Measurements from ENCODE around the gene DHDH. TPM values are rescaled to one million over a fixed set of nuclear protein-coding genes. Genes with fewer than 3 reads are reported as not detected.

The DHDH gene
- total and polyA plus RNA-seq, 2 of the 13 experiments (the other 11 are each of a cell fraction or from before 2014, with no cell fraction given): 0.13 to 0.91 TPM

DNA sequence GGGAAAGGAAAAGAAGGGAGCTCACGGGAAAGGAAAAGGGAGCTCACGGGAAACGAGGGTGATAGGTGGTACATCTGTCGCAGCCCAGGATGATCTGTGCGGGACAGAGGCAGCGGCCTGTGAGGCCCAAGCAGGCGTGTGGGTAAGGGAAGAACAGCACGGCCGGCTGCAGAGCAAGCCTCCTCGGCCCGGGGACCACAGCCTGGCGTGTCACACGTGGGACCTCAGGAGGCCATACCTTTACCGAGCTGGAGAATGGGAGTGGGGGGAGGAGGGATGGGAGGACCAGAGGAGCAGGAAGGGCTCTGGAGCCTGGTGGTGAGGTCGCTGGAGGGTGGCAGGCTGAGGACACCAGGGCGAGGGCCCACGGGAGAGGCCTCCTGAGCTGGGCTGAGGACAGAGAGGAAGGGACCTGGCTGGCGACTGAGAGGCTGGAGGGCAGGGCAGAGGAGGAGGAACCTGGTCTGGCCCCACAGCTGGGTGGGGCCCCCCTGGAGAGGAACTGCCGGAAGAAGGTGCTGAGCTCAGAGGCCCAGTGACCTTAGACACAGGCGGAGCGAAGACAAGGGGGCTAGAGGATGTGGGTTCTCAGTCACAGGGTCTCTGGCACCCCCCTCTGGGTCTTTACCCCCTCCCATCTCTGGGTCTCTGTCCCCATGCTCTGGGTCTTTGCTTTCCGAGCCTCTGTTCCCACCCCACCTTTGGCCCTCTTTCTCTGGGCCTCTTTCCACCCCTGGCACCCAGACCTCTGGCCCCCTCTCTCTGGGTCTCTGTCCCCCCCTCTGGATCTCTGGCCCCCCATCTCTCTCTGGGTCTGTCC is 28.7 kb downstream of the DHDH start (continued):
- TF ChIP-seq, protein P1, sequence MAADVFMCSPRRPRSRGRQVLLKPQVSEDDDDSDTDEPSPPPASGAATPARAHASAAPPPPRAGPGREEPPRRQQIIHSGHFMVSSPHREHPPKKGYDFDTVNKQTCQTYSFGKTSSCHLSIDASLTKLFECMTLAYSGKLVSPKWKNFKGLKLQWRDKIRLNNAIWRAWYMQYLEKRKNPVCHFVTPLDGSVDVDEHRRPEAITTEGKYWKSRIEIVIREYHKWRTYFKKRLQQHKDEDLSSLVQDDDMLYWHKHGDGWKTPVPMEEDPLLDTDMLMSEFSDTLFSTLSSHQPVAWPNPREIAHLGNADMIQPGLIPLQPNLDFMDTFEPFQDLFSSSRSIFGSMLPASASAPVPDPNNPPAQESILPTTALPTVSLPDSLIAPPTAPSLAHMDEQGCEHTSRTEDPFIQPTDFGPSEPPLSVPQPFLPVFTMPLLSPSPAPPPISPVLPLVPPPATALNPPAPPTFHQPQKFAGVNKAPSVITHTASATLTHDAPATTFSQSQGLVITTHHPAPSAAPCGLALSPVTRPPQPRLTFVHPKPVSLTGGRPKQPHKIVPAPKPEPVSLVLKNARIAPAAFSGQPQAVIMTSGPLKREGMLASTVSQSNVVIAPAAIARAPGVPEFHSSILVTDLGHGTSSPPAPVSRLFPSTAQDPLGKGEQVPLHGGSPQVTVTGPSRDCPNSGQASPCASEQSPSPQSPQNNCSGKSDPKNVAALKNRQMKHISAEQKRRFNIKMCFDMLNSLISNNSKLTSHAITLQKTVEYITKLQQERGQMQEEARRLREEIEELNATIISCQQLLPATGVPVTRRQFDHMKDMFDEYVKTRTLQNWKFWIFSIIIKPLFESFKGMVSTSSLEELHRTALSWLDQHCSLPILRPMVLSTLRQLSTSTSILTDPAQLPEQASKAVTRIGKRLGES (CRISPR knock-in tag; IDR thresholded peaks at IDR 0.05; ENCODE audit: borderline replicate concordance): no peak
- TF ChIP-seq ZNF747 (CRISPR knock-in tag; IDR thresholded peaks at IDR 0.05; ENCODE audit: borderline replicate concordance) (peak; percentile 93; the same call in 1 of the 2 replicates), MTF1 (CRISPR knock-in tag; IDR thresholded peaks at IDR 0.05) (no peak), ASH2L (IDR thresholded peaks at IDR 0.05; ENCODE audit: insufficient read length, low read depth, low read length) (no peak), ZSCAN29 (CRISPR knock-in tag; conservative IDR thresholded peaks at IDR 0.05) (no peak; the same call in 1 of the 2 replicates), ZNF383 (CRISPR knock-in tag; IDR thresholded peaks at IDR 0.05; ENCODE audit: borderline replicate concordance) (0 out of 2 replicates have a peak, but pooled peaks have one; percentile 62), KAT8 (CRISPR knock-in tag; IDR thresholded peaks at IDR 0.05) (peak; percentile 72), YEATS2 (CRISPR knock-in tag; IDR thresholded peaks at IDR 0.05; ENCODE audit: borderline replicate concordance) (peak; percentile 59; the same call in 1 of the 2 replicates), GPN1 (CRISPR knock-in tag; IDR thresholded peaks at IDR 0.05; ENCODE audit: borderline replicate concordance) (no peak), ZNF24 (IDR thresholded peaks at IDR 0.05) (no peak), IKZF1 (IDR thresholded peaks at IDR 0.05) (no peak), ZNF530 (CRISPR knock-in tag; IDR thresholded peaks at IDR 0.05; ENCODE audit: low read depth) (no peak), HNRNPK (IDR thresholded peaks at IDR 0.05; ENCODE audit: low read depth, low read length, poor library complexity, severe bottlenecking) (peak; percentile 77), HIVEP1 (CRISPR knock-in tag; IDR thresholded peaks at IDR 0.05) (0 out of 2 replicates have a peak, but pooled peaks have one; percentile 30), NR2C2 (CRISPR knock-in tag; IDR thresholded peaks at IDR 0.05; ENCODE audit: borderline replicate concordance) (peak; percentile 38), MTA3 (CRISPR knock-in tag; IDR thresholded peaks at IDR 0.05) (no peak), ONECUT2 (CRISPR knock-in tag; IDR thresholded peaks at IDR 0.05) (0 out of 2 replicates have a peak, but pooled peaks have one; percentile 11), IRF2 (CRISPR knock-in tag; IDR thresholded peaks at IDR 0.05) (no peak; the same call in 1 of the 2 replicates), DMAP1 (CRISPR knock-in tag; IDR thresholded peaks at IDR 0.05) (peak; percentile 61; the same call in 1 of the 2 replicates), ZNF652 (CRISPR knock-in tag; IDR thresholded peaks at IDR 0.05; ENCODE audit: borderline replicate concordance, low read depth) (0 out of 2 replicates have a peak, but pooled peaks have one; percentile 20), TOPORS (CRISPR knock-in tag; IDR thresholded peaks at IDR 0.05) (peak; percentile 88), ZNF20 (CRISPR knock-in tag; IDR thresholded peaks at IDR 0.05) (no peak), PAWR (CRISPR knock-in tag; IDR thresholded peaks at IDR 0.05; ENCODE audit: borderline replicate concordance) (no peak), SUZ12 (IDR thresholded peaks at IDR 0.05; ENCODE audit: low read depth, low read length) (no peak)
- TF ChIP-seq, protein P2, sequence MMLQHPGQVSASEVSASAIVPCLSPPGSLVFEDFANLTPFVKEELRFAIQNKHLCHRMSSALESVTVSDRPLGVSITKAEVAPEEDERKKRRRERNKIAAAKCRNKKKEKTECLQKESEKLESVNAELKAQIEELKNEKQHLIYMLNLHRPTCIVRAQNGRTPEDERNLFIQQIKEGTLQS (CRISPR knock-in tag; IDR thresholded peaks at IDR 0.05): peak; percentile 33; the same call in 1 of the 2 replicates
- TF ChIP-seq, protein P3, sequence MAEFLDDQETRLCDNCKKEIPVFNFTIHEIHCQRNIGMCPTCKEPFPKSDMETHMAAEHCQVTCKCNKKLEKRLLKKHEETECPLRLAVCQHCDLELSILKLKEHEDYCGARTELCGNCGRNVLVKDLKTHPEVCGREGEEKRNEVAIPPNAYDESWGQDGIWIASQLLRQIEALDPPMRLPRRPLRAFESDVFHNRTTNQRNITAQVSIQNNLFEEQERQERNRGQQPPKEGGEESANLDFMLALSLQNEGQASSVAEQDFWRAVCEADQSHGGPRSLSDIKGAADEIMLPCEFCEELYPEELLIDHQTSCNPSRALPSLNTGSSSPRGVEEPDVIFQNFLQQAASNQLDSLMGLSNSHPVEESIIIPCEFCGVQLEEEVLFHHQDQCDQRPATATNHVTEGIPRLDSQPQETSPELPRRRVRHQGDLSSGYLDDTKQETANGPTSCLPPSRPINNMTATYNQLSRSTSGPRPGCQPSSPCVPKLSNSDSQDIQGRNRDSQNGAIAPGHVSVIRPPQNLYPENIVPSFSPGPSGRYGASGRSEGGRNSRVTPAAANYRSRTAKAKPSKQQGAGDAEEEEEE (CRISPR knock-in tag; IDR thresholded peaks at IDR 0.05; ENCODE audit: borderline replicate concordance): peak; percentile 70; the same call in 1 of the 2 replicates
